K562 (cell line): ENCODE data around the gene CPED1. TPM values are rescaled to one million over a fixed set of nuclear protein-coding genes. Genes with fewer than 3 reads are reported as not detected.

ENCODE experiments used
- CBX3 ChIP-seq, 2 experiments: IDR thresholded peaks; 1 replicate in 1 of 2; 2 replicates in 1 of 2; pipeline ENCODE4 v1.6.1; 2012; ENCODE audit warnings: inconsistent platforms in 2 of 2, low read length in 2 of 2, borderline replicate concordance in 1 of 2, control low read depth in 1 of 2
- CHCHD3 ChIP-seq: fragments of 250-450 bp; sonication (Bioruptor Pico); IDR thresholded peaks from 2 replicates; pipeline ENCODE4 v2.1.2; 2022; ENCODE audit warnings: mild to moderate bottlenecking
- HDAC6 ChIP-seq: IDR thresholded peaks from 2 replicates; pipeline ENCODE4 v1.6.1; 2012; ENCODE audit warnings: low read depth, mild to moderate bottlenecking, control low read depth, inconsistent platforms, low read length, moderate library complexity
- IRF2 ChIP-seq: sonication (generic); formaldehyde crosslinking; IDR thresholded peaks from 2 replicates; pipeline ENCODE4 v1.8.1; 2022; ENCODE audit warnings: mild to moderate bottlenecking, missing genetic modification reagents
- NCOA2 ChIP-seq, 2 experiments: fragments of 450-650 bp; IDR thresholded peaks; 2 replicates each; pipeline ENCODE4 v1.6.1; 2018; ENCODE audit warnings: mild to moderate bottlenecking in 2 of 2, moderate library complexity in 1 of 2; ENCODE audit not compliant: partially characterized antibody in 2 of 2
- SMC3 ChIP-seq: conservative IDR thresholded peaks from 2 replicates; pipeline ENCODE4 v1.6.1; 2011; ENCODE audit warnings: low read depth, low read length, improper control_type of control experiment; ENCODE audit not compliant: insufficient read depth
- TARDBP ChIP-seq: fragments of 450-650 bp; IDR thresholded peaks from 2 replicates; pipeline ENCODE4 v1.6.1; 2016
- ZNF507 ChIP-seq: conservative IDR thresholded peaks from 2 replicates; pipeline ENCODE4 v1.6.1; 2017; ENCODE audit warnings: missing genetic modification characterization, missing compliant biosample characterization
- polyA plus RNA-seq, 8 experiments: library from polyadenylated mRNA; depleted of rRNA in 4 of 8; stranded (reverse) in 5 of 8; unstranded in 3 of 8; fragments of >200 nt; fragmentation: Nextera tagmentation in 2 of 8; fragmentation: Illumina TruSeq in 1 of 8; extraction: Ambion mirVana in 2 of 8; extraction: Trizol in 1 of 8; gene quantifications; 2 replicates each; pipeline versions ENCODE4 v1.2.1 to v1.2.3, GENCODE V29; 2011 to 2014; ENCODE audit warnings: inconsistent platforms in 1 of 8, missing spikeins in 1 of 8
- total RNA-seq, 7 experiments: library from RNA; depleted of rRNA in 6 of 7; stranded (reverse); fragments of >200 nt in 6 of 7; fragmentation: Illumina TruSeq in 2 of 7; extraction: Trizol in 2 of 7; gene quantifications; 2 replicates each; pipeline versions ENCODE4 v1.2.1 to v1.2.3, GENCODE V29; 2011 to 2021; ENCODE audit warnings: low replicate concordance in 1 of 7
- TF ChIP-seq, protein P1 (sequence below): fragments of 450-650 bp; formaldehyde crosslinking; IDR thresholded peaks from 2 replicates; pipeline ENCODE4 v1.4.0; 2020; ENCODE audit warnings: mild to moderate bottlenecking, moderate library complexity
- TF ChIP-seq, protein P2 (sequence below): fragments of 250-450 bp; sonication (Bioruptor Pico); IDR thresholded peaks from 2 replicates; pipeline ENCODE4 v1.5.0; 2022; ENCODE audit warnings: mild to moderate bottlenecking
- TF ChIP-seq, protein P3 (sequence below): fragments of 250-450 bp; sonication (Bioruptor Pico); IDR thresholded peaks from 2 replicates; pipeline ENCODE4 v1.4.0; 2020; ENCODE audit warnings: mild to moderate bottlenecking, moderate library complexity
- TF ChIP-seq, protein P4 (sequence below): sonication (generic); formaldehyde crosslinking; IDR thresholded peaks from 2 replicates; pipeline ENCODE4 v1.8.0; 2023; ENCODE audit warnings: mild to moderate bottlenecking, missing genetic modification reagents

Gene CPED1
- total and polyA plus RNA-seq, 9 of the 15 experiments (the other 6 are each of a cell fraction or from before 2014, with no cell fraction given): 195 to 393 (median 290) TPM

DNA sequence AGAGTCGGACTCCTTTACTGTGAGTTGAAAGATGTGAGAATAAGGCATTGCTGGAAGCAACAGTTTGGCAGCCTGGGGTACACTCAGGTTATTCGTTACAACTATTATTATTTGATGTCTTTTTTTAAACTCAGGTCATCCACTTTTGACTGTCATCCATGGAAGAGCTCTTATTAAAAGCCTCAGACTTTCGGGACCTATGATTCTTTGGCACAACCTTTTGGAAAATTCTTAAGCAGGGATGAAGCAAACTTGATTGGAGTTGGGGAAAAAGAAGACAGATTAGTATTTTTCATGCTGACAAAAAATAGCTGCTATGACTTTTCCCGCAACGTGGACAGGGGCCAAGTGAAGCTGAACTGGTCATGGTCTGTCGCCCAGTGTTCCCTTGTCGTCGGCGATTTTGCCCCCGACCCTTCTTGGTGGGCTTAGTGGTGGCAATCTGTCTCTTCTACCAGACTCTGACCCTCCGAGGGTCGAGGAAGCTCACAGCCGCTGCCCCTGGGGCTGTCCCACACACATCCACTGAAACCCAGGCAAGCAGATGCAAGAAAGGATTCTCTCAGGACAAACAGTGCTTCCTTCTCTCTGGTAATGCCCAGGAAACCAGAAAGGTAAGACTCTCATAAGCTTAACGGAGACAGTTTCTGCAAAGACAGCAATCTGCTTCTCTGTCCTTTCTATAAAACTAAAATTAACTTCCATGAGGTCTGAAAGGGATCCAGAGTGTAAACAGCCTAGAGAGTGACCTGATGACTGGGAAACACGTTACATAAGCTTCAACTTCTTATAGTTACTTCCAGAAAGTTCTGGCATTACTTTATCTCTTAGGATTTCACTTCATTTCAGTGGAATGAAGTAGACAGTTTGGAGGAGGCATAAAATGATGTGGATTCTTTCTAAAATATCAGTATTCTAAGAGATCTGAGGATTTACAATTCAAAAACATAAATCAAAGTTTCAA is 1.0 kb downstream of the CPED1 start (continued):
- TF ChIP-seq ZNF507 (tag) (no peak), CBX3 (IDR thresholded peaks at IDR 0.05; ENCODE audit: borderline replicate concordance in 1 of 2, low read length in 2 of 2) (no peak), IRF2 (no peak), CHCHD3 (no peak), NCOA2 (IDR thresholded peaks at IDR 0.05; ENCODE audit: partially characterized antibody in 2 of 2) (no peak), SMC3 (no peak), HDAC6 (no peak), TARDBP (no peak)
- TF ChIP-seq, protein P1, sequence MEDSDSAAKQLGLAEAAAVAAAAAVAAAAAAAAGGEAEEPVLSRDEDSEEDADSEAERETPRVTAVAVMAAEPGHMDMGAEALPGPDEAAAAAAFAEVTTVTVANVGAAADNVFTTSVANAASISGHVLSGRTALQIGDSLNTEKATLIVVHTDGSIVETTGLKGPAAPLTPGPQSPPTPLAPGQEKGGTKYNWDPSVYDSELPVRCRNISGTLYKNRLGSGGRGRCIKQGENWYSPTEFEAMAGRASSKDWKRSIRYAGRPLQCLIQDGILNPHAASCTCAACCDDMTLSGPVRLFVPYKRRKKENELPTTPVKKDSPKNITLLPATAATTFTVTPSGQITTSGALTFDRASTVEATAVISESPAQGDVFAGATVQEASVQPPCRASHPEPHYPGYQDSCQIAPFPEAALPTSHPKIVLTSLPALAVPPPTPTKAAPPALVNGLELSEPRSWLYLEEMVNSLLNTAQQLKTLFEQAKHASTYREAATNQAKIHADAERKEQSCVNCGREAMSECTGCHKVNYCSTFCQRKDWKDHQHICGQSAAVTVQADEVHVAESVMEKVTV (CRISPR knock-in tag): no peak
- TF ChIP-seq, protein P2, sequence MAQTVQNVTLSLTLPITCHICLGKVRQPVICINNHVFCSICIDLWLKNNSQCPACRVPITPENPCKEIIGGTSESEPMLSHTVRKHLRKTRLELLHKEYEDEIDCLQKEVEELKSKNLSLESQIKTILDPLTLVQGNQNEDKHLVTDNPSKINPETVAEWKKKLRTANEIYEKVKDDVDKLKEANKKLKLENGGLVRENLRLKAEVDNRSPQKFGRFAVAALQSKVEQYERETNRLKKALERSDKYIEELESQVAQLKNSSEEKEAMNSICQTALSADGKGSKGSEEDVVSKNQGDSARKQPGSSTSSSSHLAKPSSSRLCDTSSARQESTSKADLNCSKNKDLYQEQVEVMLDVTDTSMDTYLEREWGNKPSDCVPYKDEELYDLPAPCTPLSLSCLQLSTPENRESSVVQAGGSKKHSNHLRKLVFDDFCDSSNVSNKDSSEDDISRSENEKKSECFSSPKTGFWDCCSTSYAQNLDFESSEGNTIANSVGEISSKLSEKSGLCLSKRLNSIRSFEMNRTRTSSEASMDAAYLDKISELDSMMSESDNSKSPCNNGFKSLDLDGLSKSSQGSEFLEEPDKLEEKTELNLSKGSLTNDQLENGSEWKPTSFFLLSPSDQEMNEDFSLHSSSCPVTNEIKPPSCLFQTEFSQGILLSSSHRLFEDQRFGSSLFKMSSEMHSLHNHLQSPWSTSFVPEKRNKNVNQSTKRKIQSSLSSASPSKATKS (CRISPR knock-in tag): no peak
- TF ChIP-seq, protein P3, sequence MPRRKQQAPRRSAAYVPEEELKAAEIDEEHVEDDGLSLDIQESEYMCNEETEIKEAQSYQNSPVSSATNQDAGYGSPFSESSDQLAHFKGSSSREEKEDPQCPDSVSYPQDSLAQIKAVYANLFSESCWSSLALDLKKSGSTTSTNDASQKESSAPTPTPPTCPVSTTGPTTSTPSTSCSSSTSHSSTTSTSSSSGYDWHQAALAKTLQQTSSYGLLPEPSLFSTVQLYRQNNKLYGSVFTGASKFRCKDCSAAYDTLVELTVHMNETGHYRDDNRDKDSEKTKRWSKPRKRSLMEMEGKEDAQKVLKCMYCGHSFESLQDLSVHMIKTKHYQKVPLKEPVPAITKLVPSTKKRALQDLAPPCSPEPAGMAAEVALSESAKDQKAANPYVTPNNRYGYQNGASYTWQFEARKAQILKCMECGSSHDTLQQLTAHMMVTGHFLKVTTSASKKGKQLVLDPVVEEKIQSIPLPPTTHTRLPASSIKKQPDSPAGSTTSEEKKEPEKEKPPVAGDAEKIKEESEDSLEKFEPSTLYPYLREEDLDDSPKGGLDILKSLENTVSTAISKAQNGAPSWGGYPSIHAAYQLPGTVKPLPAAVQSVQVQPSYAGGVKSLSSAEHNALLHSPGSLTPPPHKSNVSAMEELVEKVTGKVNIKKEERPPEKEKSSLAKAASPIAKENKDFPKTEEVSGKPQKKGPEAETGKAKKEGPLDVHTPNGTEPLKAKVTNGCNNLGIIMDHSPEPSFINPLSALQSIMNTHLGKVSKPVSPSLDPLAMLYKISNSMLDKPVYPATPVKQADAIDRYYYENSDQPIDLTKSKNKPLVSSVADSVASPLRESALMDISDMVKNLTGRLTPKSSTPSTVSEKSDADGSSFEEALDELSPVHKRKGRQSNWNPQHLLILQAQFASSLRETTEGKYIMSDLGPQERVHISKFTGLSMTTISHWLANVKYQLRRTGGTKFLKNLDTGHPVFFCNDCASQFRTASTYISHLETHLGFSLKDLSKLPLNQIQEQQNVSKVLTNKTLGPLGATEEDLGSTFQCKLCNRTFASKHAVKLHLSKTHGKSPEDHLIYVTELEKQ (CRISPR knock-in tag): no peak
- TF ChIP-seq, protein P4, sequence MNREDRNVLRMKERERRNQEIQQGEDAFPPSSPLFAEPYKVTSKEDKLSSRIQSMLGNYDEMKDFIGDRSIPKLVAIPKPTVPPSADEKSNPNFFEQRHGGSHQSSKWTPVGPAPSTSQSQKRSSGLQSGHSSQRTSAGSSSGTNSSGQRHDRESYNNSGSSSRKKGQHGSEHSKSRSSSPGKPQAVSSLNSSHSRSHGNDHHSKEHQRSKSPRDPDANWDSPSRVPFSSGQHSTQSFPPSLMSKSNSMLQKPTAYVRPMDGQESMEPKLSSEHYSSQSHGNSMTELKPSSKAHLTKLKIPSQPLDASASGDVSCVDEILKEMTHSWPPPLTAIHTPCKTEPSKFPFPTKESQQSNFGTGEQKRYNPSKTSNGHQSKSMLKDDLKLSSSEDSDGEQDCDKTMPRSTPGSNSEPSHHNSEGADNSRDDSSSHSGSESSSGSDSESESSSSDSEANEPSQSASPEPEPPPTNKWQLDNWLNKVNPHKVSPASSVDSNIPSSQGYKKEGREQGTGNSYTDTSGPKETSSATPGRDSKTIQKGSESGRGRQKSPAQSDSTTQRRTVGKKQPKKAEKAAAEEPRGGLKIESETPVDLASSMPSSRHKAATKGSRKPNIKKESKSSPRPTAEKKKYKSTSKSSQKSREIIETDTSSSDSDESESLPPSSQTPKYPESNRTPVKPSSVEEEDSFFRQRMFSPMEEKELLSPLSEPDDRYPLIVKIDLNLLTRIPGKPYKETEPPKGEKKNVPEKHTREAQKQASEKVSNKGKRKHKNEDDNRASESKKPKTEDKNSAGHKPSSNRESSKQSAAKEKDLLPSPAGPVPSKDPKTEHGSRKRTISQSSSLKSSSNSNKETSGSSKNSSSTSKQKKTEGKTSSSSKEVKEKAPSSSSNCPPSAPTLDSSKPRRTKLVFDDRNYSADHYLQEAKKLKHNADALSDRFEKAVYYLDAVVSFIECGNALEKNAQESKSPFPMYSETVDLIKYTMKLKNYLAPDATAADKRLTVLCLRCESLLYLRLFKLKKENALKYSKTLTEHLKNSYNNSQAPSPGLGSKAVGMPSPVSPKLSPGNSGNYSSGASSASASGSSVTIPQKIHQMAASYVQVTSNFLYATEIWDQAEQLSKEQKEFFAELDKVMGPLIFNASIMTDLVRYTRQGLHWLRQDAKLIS (CRISPR knock-in tag): no peak
